Smooth muscle cell (in vitro differentiated cells): ENCODE results near the gene ATP5IF1. TPM values are rescaled to one million over a fixed set of nuclear protein-coding genes. Genes with fewer than 3 reads are reported as not detected.

Experiments used
- DNase-seq: peaks from one replicate; lab custom pipeline; 2025; ENCODE audit not compliant: unreplicated experiment; lab: John Stamatoyannopoulos, UW
- H2AFZ ChIP-seq: fragments of 200-600 bp; sonication (generic); 2 replicates; pipeline ENCODE4 v1.6.0; 2016; ENCODE audit warnings: antibody characterized with exemption, low read depth, mild to moderate bottlenecking
- H3F3A ChIP-seq: fragments of 200-600 bp; sonication (generic); 2 replicates; pipeline ENCODE4 v1.6.0; 2017; ENCODE audit warnings: antibody characterized with exemption, low read depth
- H3K27ac ChIP-seq: fragments of 200-600 bp; sonication (generic); 2 replicates; pipeline ENCODE4 v1.5.1; 2016; ENCODE audit warnings: low read depth, mild to moderate bottlenecking
- H3K27me3 ChIP-seq: fragments of 200-600 bp; sonication (generic); 2 replicates; pipeline ENCODE4 v1.6.1; 2016; ENCODE audit warnings: low read depth, mild to moderate bottlenecking
- H3K36me3 ChIP-seq: fragments of 200-600 bp; sonication (generic); 2 replicates; pipeline ENCODE4 v1.5.1; 2016; ENCODE audit warnings: low read depth
- H3K4me1 ChIP-seq: fragments of 200-600 bp; sonication (generic); 2 replicates; pipeline ENCODE4 v1.5.1; 2016; ENCODE audit warnings: low read depth
- H3K4me2 ChIP-seq: fragments of 200-600 bp; sonication (generic); 2 replicates; pipeline ENCODE4 v1.6.0; 2016; ENCODE audit warnings: mild to moderate bottlenecking
- H3K4me3 ChIP-seq: fragments of 200-600 bp; sonication (generic); 2 replicates; pipeline ENCODE4 v1.5.1; 2016; ENCODE audit warnings: mild to moderate bottlenecking
- H3K79me2 ChIP-seq: fragments of 200-600 bp; sonication (generic); 2 replicates; pipeline ENCODE4 v1.6.0; 2016; ENCODE audit warnings: low read depth, mild to moderate bottlenecking
- H3K9ac ChIP-seq: fragments of 200-600 bp; sonication (generic); 2 replicates; pipeline ENCODE4 v1.6.0; 2016; ENCODE audit warnings: low read depth
- H3K9me3 ChIP-seq: fragments of 200-600 bp; sonication (generic); replicated peaks from 2 replicates; pipeline ENCODE4 v1.5.1; 2016; ENCODE audit warnings: low read depth
- H4K20me1 ChIP-seq: fragments of 200-600 bp; sonication (generic); 2 replicates; pipeline ENCODE4 v1.6.0; 2016; ENCODE audit warnings: low read depth
- CTCF ChIP-seq: fragments of 200-600 bp; sonication (generic); IDR thresholded peaks from 2 replicates; pipeline ENCODE4 v1.5.1; 2017; ENCODE audit warnings: borderline replicate concordance, mild to moderate bottlenecking, antibody characterized with exemption; ENCODE audit not compliant: insufficient read depth, poor library complexity, severe bottlenecking
- WGBS: methylation state at CpG from one replicate; pipeline ENCODE4 v1.1.7; 2016; ENCODE audit warnings: low lambda C conversion rate; 5-methylcytosine and 5-hydroxymethylcytosine counted together
- polyA plus RNA-seq: library from polyadenylated mRNA; unstranded; fragments of >200 nt; fragmentation: Nextera tagmentation; extraction: Ambion mirVana; gene quantifications from 2 replicates; pipeline ENCODE4 v1.2.1, GENCODE V29; 2016
- total RNA-seq: library from RNA; depleted of rRNA; stranded (reverse); fragments of >200 nt; gene quantifications from 2 replicates; pipeline ENCODE4 v1.2.3, GENCODE V29; 2014

Gene ATP5IF1
- total and polyA plus RNA-seq, 2 experiments from 2014 or later: 460 to 550 TPM

- no peak overlapping the region for H2AFZ ChIP-seq
- no peak overlapping the region for H3K4me3 ChIP-seq
- H3K4me1 ChIP-seq: peaks cover 21% of the 10 kb centered on the region
- no peak overlapping the region for H3K9ac ChIP-seq
- no peaks in the 10 kb centered on the region for H3K9me3 ChIP-seq
- DNase-seq: no peak
- H3K36me3 ChIP-seq: no peaks in the 10 kb centered on the region
- no peak overlapping the region for H3K4me2 ChIP-seq
- H4K20me1 ChIP-seq: peaks cover 100% of the 10 kb centered on the region
- H3K79me2 ChIP-seq: peaks cover 100% of the 10 kb centered on the region
- H3F3A ChIP-seq: no peaks in the 10 kb centered on the region
- WGBS: 95% methylated on average over 7 of the region's 8 CpGs
- TF ChIP-seq CTCF: no peak
- H3K27ac ChIP-seq: peak overlapping the region; percentile 9
- H3K27me3 ChIP-seq: no peaks in the 10 kb centered on the region
Observed at GRCh38 chr1:28265577-28265976, 29.7 kb downstream of the ATP5IF1 start.

GRCh38 chr1:28266920-28267322, 31.0 kb downstream of the ATP5IF1 start:
- Histone ChIP-seq H3K4me3 (no peak overlapping the region), H3K4me2 (peak overlapping the region; percentile 74), H3K27me3 (no peaks in the 10 kb centered on the region), H2AFZ (no peak overlapping the region), H3K27ac (peak overlapping the region; percentile 44), H3K36me3 (no peaks in the 10 kb centered on the region), H3K4me1 (peaks cover 21% of the 10 kb centered on the region), H3K9me3 (no peaks in the 10 kb centered on the region), H3K79me2 (peaks cover 100% of the 10 kb centered on the region), H3F3A (no peaks in the 10 kb centered on the region), H4K20me1 (peaks cover 100% of the 10 kb centered on the region), H3K9ac (no peak overlapping the region)
- no peak for TF ChIP-seq CTCF
- 42% methylated on average over 5 of the region's 5 CpGs for WGBS
- no peak for DNase-seq

- H3K36me3 ChIP-seq: no peaks in the 10 kb centered on the region
- no peak overlapping the region for H3K9ac ChIP-seq
- peaks cover 94% of the 10 kb centered on the region for H3K79me2 ChIP-seq
- WGBS: 88% methylated on average over 2 of the region's 2 CpGs
- no peak overlapping the region for H3K4me2 ChIP-seq
- H3K4me3 ChIP-seq: no peak overlapping the region
- H3F3A ChIP-seq: no peaks in the 10 kb centered on the region
- H3K27ac ChIP-seq: peak overlapping the region; percentile 44
- TF ChIP-seq CTCF: no peak
- H2AFZ ChIP-seq: no peak overlapping the region
- DNase-seq: no peak
- H3K27me3 ChIP-seq: no peaks in the 10 kb centered on the region
- H3K4me1 ChIP-seq: peaks cover 21% of the 10 kb centered on the region
- no peaks in the 10 kb centered on the region for H3K9me3 ChIP-seq
- H4K20me1 ChIP-seq: peaks cover 100% of the 10 kb centered on the region
Observed at GRCh38 chr1:28267633-28268032, 31.7 kb downstream of the ATP5IF1 start.

GRCh38 chr1:28269529-28269928, 33.6 kb downstream of the ATP5IF1 start:
- Histone ChIP-seq H3F3A (no peaks in the 10 kb centered on the region), H2AFZ (no peak overlapping the region), H3K9me3 (no peaks in the 10 kb centered on the region), H3K4me1 (peaks cover 17% of the 10 kb centered on the region), H3K27ac (no peak overlapping the region), H4K20me1 (peaks cover 100% of the 10 kb centered on the region), H3K27me3 (no peaks in the 10 kb centered on the region), H3K9ac (no peak overlapping the region), H3K4me2 (no peak overlapping the region), H3K36me3 (peaks cover 2% of the 10 kb centered on the region), H3K4me3 (no peak overlapping the region), H3K79me2 (peaks cover 78% of the 10 kb centered on the region)
- WGBS: 92% methylated on average over 2 of the region's 2 CpGs
- no peak for TF ChIP-seq CTCF
- DNase-seq: no peak
